Tongue (tissue), 2 donors: ENCODE results near the gene SOX8. TPM values are rescaled to one million over a fixed set of nuclear protein-coding genes. Genes with fewer than 3 reads are reported as not detected.
A peak's percentile ranks its signal among the peaks of the same experiment; 100 is the strongest.

Source experiments
- DNase-seq: peaks from one replicate; pipeline ENCODE4 v3.0.0-alpha.2; 2015
- total RNA-seq: library from RNA; depleted of rRNA; stranded (reverse); fragments of >200 nt; gene quantifications from one replicate; pipeline ENCODE4 v1.2.3, GENCODE V29; 2014

SOX8 gene
- total RNA-seq, 1 donor from 2014 or later, result 55.6 TPM

- DNase-seq, result no peak
Observed at GRCh38 chr16:974001-974601, 7.5 kb upstream of the SOX8 start.

- DNase-seq, result peak; percentile 95
Observed at GRCh38 chr16:974611-975261, 6.8 kb upstream of the SOX8 start.

GRCh38 chr16:975291-975690 is 6.3 kb upstream of the SOX8 start:
- DNase-seq, result no peak

GRCh38 chr16:976389-976931 is 5.1 kb upstream of the SOX8 start:
- DNase-seq, result peak; percentile 94

- DNase-seq, result peak; percentile 83
Observed at GRCh38 chr16:977081-977701, 4.4 kb upstream of the SOX8 start.

GRCh38 chr16:977896-978295 is 3.7 kb upstream of the SOX8 start:
- no peak for DNase-seq

- DNase-seq, result peak; percentile 64
Observed at GRCh38 chr16:978403-978802, 3.2 kb upstream of the SOX8 start.

- DNase-seq, result no peak
Observed at GRCh38 chr16:979147-979546, 2.4 kb upstream of the SOX8 start.

- no peak for DNase-seq
Observed at GRCh38 chr16:979859-980594, 1.5 kb upstream of the SOX8 start.

- DNase-seq, result no peak
Observed at GRCh38 chr16:980595-980854, 1.0 kb upstream of the SOX8 start.

- DNase-seq, result no peak
Observed at GRCh38 chr16:982145-983043, 824 bp downstream of the SOX8 start.

GRCh38 chr16:983044-984030 is 1.8 kb downstream of the SOX8 start:
- peak; percentile 56 for DNase-seq

- DNase-seq, result peak; percentile 69
Observed at GRCh38 chr16:984121-984694, 2.6 kb downstream of the SOX8 start.

- peak; percentile 38 for DNase-seq
Observed at GRCh38 chr16:984736-985636, 3.4 kb downstream of the SOX8 start.

GRCh38 chr16:985646-986400 is 4.3 kb downstream of the SOX8 start:
- peak; percentile 74 for DNase-seq

- no peak for DNase-seq
Observed at GRCh38 chr16:986411-986810, 4.8 kb downstream of the SOX8 start.

GRCh38 chr16:986925-987582 is 5.5 kb downstream of the SOX8 start:
- DNase-seq, result peak; percentile 73

- DNase-seq, result peak; percentile 62
Observed at GRCh38 chr16:987906-988305, 6.3 kb downstream of the SOX8 start.
